ENCODE measurements around the gene MSMP. TPM values are rescaled to one million over a fixed set of nuclear protein-coding genes. Genes with fewer than 3 reads are reported as not detected.

Gene MSMP
- total and polyA plus RNA-seq, 9 of the 15 experiments (the other 6 are each of a cell fraction or from before 2014, with no cell fraction given) = 0.60 TPM; not detected in 8

- TF ChIP-seq, protein P1, sequence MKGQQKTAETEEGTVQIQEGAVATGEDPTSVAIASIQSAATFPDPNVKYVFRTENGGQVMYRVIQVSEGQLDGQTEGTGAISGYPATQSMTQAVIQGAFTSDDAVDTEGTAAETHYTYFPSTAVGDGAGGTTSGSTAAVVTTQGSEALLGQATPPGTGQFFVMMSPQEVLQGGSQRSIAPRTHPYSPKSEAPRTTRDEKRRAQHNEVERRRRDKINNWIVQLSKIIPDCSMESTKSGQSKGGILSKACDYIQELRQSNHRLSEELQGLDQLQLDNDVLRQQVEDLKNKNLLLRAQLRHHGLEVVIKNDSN (CRISPR knock-in tag; IDR thresholded peaks at IDR 0.05) = no peak
- no peak for TF ChIP-seq DDX20 (tag; IDR thresholded peaks at IDR 0.05; ENCODE audit: low read depth)
- TF ChIP-seq, protein P2, sequence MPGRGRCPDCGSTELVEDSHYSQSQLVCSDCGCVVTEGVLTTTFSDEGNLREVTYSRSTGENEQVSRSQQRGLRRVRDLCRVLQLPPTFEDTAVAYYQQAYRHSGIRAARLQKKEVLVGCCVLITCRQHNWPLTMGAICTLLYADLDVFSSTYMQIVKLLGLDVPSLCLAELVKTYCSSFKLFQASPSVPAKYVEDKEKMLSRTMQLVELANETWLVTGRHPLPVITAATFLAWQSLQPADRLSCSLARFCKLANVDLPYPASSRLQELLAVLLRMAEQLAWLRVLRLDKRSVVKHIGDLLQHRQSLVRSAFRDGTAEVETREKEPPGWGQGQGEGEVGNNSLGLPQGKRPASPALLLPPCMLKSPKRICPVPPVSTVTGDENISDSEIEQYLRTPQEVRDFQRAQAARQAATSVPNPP (IDR thresholded peaks at IDR 0.05; ENCODE audit: borderline replicate concordance, insufficient read depth, insufficient read length) = no peak
- peak; percentile 81 for TF ChIP-seq POLR2AphosphoS5 (IDR thresholded peaks at IDR 0.05; ENCODE audit: control insufficient read depth, insufficient read depth, low read depth, low read length)
- TF ChIP-seq CCNT2 (IDR thresholded peaks at IDR 0.05; ENCODE audit: borderline replicate concordance, extremely low read depth, insufficient read length, low read depth, low read length) = peak; percentile 92
- TF ChIP-seq CBX5 (IDR thresholded peaks at IDR 0.05; ENCODE audit: borderline replicate concordance, low read depth) = no peak
- peak in 1 of 2 experiments; percentile 72 for TF ChIP-seq NCOA2 (IDR thresholded peaks at IDR 0.05; ENCODE audit: partially characterized antibody in 2 of 2)
- no peak for TF ChIP-seq KLF10 (CRISPR knock-in tag; IDR thresholded peaks at IDR 0.05)
- TF ChIP-seq RERE (CRISPR knock-in tag; IDR thresholded peaks at IDR 0.05; ENCODE audit: borderline replicate concordance) = no peak
- TF ChIP-seq ZNF511 (CRISPR knock-in tag; IDR thresholded peaks at IDR 0.05) = no peak
- no peak for TF ChIP-seq RBM14 (IDR thresholded peaks at IDR 0.05; ENCODE audit: borderline replicate concordance, insufficient read depth, low read depth, low read length)
- no peak for TF ChIP-seq NFIX (CRISPR knock-in tag; IDR thresholded peaks at IDR 0.05; ENCODE audit: low read depth)
- peak; percentile 52; the same call in 1 of the 2 replicates for TF ChIP-seq TEAD2 (tag; IDR thresholded peaks at IDR 0.05)
- no peak for TF ChIP-seq DACH1 (IDR thresholded peaks at IDR 0.05; ENCODE audit: partially characterized antibody)
- peak; percentile 28; the same call in 1 of the 2 replicates for TF ChIP-seq ZBTB7A (IDR thresholded peaks at IDR 0.05; ENCODE audit: borderline replicate concordance, control insufficient read depth, low read depth, low read length)
- TF ChIP-seq ZNF239 (CRISPR knock-in tag; IDR thresholded peaks at IDR 0.05) = no peak
- no peak for TF ChIP-seq NR3C1 (CRISPR knock-in tag; IDR thresholded peaks at IDR 0.05)
- no peak for TF ChIP-seq U2AF2 (optimal IDR thresholded peaks at IDR 0.05; ENCODE audit: low read depth, low read length)
These were observed 25.8 kb downstream of the MSMP start (continued) for GRCh38 chr9:35728041-35728971.

All from K562 (cell line).